Large intestine (tissue), 3 donors: ENCODE data around the gene CYP27B1. TPM values are rescaled to one million over a fixed set of nuclear protein-coding genes. Genes with fewer than 3 reads are reported as not detected.

ENCODE experiments used
- DNase-seq, 2 donors: peaks; one replicate each; pipeline versions ENCODE4 v3.0.0 to v3.0.0-alpha.2; 2013
- H3K27ac ChIP-seq: one replicate; pipeline ENCODE4 v1.5.1; 2013; ENCODE audit warnings: low read length
- H3K27me3 ChIP-seq: 2 replicates; pipeline ENCODE4 v1.6.1; 2013; ENCODE audit warnings: low read length; ENCODE audit not compliant: control insufficient read depth, insufficient read depth
- H3K36me3 ChIP-seq: 2 replicates; pipeline ENCODE4 v1.6.1; 2013; ENCODE audit warnings: low read length; ENCODE audit not compliant: control insufficient read depth, insufficient read depth
- H3K4me1 ChIP-seq: one replicate; pipeline ENCODE4 v1.6.1; 2013; ENCODE audit warnings: low read length; ENCODE audit not compliant: control insufficient read depth, insufficient read depth
- H3K4me3 ChIP-seq: one replicate; pipeline ENCODE4 v1.5.1; 2013; ENCODE audit warnings: low read length
- H3K9me3 ChIP-seq: one replicate; pipeline ENCODE4 v1.6.1; 2013; ENCODE audit warnings: mild to moderate bottlenecking, low read depth, low read length, moderate library complexity; ENCODE audit not compliant: control insufficient read depth
- WGBS: methylation state at CpG from one replicate; pipeline ENCODE4 v1.1.5; 2013; ENCODE audit warnings: low lambda C conversion rate; ENCODE audit not compliant: insufficient coverage; 5-methylcytosine and 5-hydroxymethylcytosine counted together
- polyA plus RNA-seq: library from polyadenylated mRNA; unstranded; fragments of 120-200 nt; gene quantifications from one replicate; pipeline ENCODE4 v1.2.1, GENCODE V29; 2013

The CYP27B1 gene
- polyA plus RNA-seq, 1 donor = 1.8 TPM

DNA sequence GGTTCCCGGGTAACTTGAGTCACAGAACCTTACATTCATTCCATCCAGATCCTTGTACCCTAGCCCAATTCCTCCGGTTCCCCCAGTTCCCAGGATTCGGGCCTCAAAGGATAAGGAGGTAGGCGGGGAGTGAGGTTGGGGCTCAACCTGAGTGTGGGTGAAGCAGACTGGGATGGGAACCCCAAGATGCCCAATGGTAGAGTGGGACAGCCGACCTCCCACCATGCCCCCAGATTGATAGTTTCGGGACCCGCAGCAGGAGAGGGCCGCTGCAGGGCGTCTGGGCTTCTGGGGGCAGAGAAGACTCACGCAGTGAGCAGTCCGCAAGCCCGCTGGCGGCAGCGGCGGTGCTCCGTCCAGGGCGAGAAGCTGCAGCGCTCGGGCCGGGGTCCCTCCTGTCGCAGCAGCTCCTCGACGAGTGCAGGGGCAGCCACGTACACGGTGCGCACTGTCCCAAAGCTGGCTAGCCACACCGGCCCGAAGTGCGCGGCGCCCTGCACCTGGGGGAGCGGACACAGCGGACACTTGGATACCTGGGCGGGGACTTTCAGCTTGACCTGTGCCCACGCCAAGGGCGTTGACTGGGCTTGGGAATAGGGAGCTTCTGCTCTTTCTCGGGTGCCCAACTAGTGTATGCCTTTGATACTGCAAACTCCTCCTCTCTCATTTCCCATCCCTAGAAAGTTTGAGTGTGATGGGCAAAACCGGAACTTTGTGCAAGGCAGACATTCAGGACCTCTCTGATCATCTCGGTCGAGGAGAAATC is 997 bp downstream of the CYP27B1 start:
- WGBS = 0% methylated on average over 1 of the region's 40 CpGs
- DNase-seq = no peak
- peaks cover 14% of the 10 kb centered on the region for H3K36me3 ChIP-seq

DNA sequence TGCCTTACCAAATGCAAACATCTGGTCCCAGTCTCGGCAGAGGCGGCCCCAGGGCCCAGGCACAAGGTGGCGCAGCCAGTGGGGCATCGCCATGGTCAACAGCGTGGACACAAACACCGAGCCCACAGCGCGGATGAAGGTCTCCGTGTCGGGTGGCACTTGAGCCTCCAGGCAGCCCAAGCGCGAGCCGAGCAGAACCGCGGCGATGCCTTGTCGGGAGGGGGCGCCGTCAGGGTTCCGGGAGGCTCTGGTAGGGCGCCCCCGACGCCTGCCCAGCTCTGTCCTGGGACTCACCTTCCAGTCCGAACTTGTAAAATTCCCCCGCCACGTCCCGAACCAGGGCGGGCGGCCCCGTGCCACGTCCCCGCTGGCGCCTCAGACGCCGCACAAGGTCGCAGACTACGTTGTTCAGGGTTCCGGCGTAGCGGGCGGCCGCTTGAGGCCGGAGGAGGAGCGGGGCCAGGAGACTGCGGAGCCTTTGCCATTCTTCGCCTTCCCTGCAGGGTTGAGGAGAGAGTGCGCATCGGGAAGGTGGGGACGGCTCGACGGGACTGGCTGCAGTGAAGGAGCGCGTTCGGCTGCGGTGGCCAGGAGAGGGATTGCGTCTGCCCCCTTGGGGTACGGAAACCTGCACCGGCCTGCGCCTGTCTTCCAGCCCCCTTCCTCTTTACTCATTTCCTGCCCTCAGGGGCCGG is 1.7 kb downstream of the CYP27B1 start:
- DNase-seq = peak in 1 of 2 donors; percentile 59
- H3K9me3 ChIP-seq = peaks cover 10% of the 10 kb centered on the region
- H3K27ac ChIP-seq = no peak overlapping the region
- no CpG with 5 or more reads among the region's 60 CpGs for WGBS
- H3K4me3 ChIP-seq = peak overlapping the region; percentile 47
- peaks cover 14% of the 10 kb centered on the region for H3K36me3 ChIP-seq
- peaks cover 20% of the 10 kb centered on the region for H3K4me1 ChIP-seq
- H3K27me3 ChIP-seq = peaks cover 45% of the 10 kb centered on the region

More for the DNA sequence above, 997 bp downstream of the CYP27B1 start:
- peak overlapping the region; percentile 47 for H3K4me3 ChIP-seq
- H3K9me3 ChIP-seq = peaks cover 10% of the 10 kb centered on the region
- no peak overlapping the region for H3K27ac ChIP-seq
- peaks cover 45% of the 10 kb centered on the region for H3K27me3 ChIP-seq
- H3K4me1 ChIP-seq = peaks cover 24% of the 10 kb centered on the region

DNA sequence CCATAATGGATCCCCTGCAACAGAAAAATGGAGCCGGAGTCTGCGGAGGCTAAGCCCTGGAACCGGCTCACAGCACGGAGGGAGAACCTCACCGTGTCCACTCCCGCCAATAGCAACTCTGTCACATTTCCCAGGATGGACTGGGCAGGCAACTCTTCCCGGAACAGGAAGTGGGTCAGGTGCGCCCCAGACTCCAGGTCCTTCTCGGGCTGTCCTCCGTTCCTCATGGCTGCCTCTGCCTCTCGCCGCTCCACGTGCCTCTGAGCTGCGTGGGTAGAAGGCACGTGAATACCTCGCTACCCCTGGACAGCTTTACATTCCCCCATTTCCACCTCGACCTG is 2.2 kb downstream of the CYP27B1 start:
- Histone ChIP-seq H3K27ac (no peak overlapping the region), H3K9me3 (peaks cover 10% of the 10 kb centered on the region), H3K36me3 (peaks cover 13% of the 10 kb centered on the region), H3K4me3 (peak overlapping the region; percentile 47), H3K4me1 (peaks cover 20% of the 10 kb centered on the region), H3K27me3 (peaks cover 45% of the 10 kb centered on the region)
- no peak for DNase-seq
- WGBS = no CpG with 5 or more reads among the region's 17 CpGs

DNA sequence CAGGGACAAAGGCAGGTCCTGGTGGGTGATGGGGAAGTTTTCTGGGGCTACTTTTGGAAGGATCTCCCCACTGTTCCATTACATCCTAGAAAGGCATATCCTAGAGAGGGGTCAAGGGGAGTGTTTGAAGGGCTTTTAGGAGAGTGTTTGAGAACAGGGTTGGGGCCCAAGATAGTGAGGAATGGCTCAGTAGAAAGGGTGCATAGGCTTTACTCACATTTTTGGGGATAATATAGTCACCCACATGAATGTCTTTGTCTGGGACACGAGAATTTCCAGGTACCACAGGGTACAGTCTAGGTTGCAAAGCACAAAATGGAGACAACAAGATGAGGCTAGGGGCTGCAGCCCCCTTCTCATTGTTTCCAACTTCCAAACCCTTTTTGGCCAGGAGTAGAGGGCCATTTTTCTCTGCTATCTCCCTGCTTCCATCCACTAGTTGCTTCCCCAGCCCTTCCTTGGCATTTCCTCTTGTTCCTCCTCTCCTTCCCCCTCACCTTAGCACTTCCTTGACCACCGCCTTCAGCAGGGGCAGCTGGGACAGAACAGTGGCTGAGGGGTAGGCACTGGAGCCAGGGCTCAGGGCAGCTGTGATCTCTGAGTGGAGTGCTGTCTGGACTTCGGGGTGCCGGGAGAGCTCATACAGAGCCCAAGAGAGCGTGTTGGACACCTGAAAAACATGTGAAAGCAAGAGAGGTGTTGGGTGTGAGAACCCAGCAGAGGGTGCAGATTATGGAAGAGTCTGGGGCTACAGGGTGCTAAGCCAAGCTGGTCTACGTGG is 2.8 kb downstream of the CYP27B1 start:
- Histone ChIP-seq H3K9me3 (peaks cover 10% of the 10 kb centered on the region), H3K27me3 (peaks cover 45% of the 10 kb centered on the region), H3K4me3 (peak overlapping the region; percentile 47), H3K36me3 (peaks cover 12% of the 10 kb centered on the region), H3K4me1 (peaks cover 20% of the 10 kb centered on the region), H3K27ac (no peak overlapping the region)
- DNase-seq = no peak
- 80% methylated on average over 1 of the region's 6 CpGs for WGBS

DNA sequence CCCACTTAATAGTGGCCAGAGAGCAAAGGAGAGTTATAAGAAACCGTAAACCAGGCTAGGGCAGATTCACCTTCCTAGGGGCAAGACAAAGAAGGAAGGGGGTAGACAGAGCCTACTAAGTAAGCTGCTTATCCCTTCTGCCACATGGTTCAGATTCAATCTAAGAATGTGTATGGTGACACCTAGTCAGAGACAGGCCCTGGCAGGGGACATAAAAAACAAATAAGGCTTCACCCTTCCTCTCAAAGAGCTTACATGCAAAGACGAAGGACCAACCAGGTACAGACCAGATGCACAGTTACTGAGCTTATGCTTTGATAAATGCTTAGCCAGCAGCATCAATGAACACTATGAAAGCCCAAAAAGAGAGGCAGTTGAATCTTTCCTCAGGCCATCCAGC is 4.4 kb downstream of the CYP27B1 start:
- no peak for DNase-seq
- H3K36me3 ChIP-seq = peaks cover 18% of the 10 kb centered on the region
- WGBS = no CpG with 5 or more reads among the region's 2 CpGs
- H3K27ac ChIP-seq = no peak overlapping the region
- H3K9me3 ChIP-seq = peaks cover 13% of the 10 kb centered on the region
- H3K27me3 ChIP-seq = peaks cover 42% of the 10 kb centered on the region
- H3K4me3 ChIP-seq = no peak overlapping the region
- H3K4me1 ChIP-seq = peaks cover 20% of the 10 kb centered on the region

DNA sequence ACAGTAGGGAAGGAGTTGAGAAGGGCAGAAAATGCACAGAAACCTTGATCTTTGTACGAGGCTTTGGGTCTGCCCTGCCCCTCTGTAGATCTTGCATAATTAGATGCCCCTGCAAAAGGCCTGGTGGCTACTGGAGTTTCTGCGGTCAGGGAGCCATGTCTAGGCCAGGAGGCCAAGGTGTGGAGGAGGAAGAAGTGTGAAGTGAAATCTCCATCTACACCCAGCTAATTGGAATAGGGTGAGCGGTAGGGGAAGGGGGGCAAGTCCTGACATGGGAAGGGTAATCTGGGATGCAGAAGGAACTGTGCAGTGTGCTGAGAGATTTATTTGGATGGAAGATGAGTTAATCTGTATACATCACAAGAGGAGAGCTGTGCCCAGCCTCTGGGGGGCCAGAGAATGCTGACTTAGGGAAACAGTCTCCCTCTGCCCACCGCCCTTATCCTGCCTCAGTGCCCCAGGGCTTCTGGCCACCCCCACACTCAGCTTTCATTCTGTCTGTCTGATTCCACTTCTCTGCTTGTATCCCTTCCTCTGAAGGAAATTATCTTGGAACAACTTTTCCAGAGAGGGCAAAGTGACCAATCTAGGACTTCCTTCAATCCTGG is 5.4 kb downstream of the CYP27B1 start:
- peaks cover 32% of the 10 kb centered on the region for H3K27me3 ChIP-seq
- H3K4me3 ChIP-seq = no peak overlapping the region
- no peak overlapping the region for H3K27ac ChIP-seq
- WGBS = no CpG with 5 or more reads among the region's 4 CpGs
- H3K4me1 ChIP-seq = peaks cover 14% of the 10 kb centered on the region
- DNase-seq = no peak
- H3K9me3 ChIP-seq = peaks cover 13% of the 10 kb centered on the region
- peaks cover 18% of the 10 kb centered on the region for H3K36me3 ChIP-seq

DNA sequence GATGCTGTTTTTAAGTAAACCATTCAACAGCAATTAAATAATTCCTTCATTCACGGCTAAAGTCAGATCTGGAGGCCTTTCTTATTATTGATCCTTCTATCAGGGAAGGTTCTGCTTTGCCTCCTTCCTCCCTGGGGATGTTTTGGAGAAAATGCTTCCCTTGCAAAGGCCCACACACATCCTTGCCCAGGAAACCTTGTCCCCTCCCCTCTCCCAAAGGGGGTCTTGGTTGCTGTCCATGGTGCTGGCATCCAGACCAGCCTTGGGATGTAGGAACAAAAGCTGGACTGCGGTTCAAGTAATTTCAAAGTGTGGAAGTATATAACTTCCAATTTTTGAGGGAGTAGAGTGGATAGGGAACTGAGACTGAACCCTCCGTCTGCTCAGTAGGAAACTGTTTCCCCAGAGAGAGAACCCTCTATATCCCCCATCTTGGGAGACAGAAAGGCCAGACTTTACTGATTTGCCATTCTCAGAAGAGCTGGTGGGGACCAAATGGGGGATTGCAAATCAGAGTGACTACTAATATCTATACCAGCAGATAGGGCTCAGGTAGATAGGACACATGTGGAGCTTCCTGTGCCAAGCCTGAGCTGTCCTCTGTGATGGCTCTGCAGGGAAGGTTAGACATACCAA is 6.4 kb downstream of the CYP27B1 start:
- Histone ChIP-seq H3K4me3 (no peak overlapping the region), H3K27ac (no peak overlapping the region), H3K4me1 (peaks cover 7% of the 10 kb centered on the region), H3K9me3 (peaks cover 9% of the 10 kb centered on the region), H3K27me3 (peaks cover 22% of the 10 kb centered on the region), H3K36me3 (peaks cover 18% of the 10 kb centered on the region)
- no peak for DNase-seq
- 80% methylated on average over 1 of the region's 3 CpGs for WGBS

DNA sequence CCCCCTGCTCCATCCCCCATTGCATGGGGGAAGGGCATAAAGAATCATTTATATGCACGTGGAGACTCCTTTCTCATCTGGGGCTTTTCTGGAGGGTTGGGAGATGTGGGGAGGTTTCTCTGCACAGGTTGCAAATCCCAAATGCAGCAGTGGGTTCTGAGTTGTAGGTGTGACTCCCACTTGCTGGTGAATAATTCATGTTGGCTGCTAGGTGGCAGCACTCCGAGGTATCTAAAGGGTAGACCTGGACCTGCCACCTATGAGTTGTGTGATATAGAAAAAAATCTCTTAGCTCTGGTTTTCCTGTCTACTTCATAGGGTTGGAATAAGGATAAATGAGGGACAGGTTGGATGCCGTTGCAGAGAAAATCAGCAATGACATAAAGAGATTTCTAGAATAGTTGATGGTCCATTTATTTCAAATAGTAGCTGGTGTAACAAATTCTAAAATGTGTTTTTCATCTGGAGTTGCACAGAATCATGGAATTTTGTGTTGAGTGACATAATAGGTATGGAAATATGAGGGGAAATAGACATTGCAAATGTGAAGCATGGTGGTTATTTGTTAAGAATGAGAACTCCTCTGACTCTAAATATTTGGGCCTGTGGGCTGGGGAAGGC is 7.4 kb downstream of the CYP27B1 start:
- WGBS = no CpG with 5 or more reads among the region's 3 CpGs
- Histone ChIP-seq H3K9me3 (peaks cover 3% of the 10 kb centered on the region), H3K27ac (no peak overlapping the region), H3K27me3 (peaks cover 12% of the 10 kb centered on the region), H3K4me3 (no peak overlapping the region), H3K36me3 (peaks cover 18% of the 10 kb centered on the region), H3K4me1 (peaks cover 4% of the 10 kb centered on the region)
- DNase-seq = peak in 1 of 2 donors; percentile 44

DNA sequence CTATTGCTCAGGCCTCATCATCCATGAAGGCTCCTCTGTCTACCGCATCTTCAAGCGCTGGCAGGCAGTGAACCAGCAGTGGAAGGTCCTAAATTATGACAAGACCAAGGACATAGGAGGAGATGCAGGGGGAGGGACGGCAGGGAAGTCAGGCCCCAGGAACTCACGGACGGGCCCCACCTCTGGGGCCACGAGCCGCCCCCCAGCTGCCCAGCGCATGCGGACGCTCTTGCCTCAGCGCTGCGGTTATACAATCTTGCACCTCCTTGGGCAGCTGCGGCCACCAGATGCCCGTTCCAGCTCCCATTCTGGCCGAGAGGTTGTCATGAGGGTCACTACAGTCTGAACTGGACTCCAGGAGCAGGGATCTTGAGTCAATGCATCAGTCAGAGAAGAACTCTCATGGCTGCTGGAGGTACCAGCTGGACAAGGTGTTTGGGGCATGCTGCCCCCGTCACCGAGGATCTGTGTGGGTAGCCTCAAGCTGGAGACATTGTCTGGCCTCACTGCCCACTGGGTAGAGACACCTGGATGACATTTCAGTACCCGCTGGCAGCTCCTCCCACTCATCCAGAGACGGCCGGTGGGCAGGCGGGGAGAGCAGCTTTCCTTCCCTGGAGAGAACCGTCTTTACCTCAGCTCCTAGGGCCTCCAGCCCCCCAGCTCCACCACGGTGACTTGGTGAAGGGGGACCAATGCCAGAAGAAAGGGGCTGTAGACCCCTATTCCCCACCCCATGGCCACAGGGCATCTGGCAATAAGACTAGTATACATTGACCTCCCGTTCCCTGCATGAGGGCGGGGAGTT is 8.1 kb downstream of the CYP27B1 start:
- Histone ChIP-seq H3K27me3 (peaks cover 5% of the 10 kb centered on the region), H3K9me3 (peaks cover 3% of the 10 kb centered on the region), H3K36me3 (peaks cover 18% of the 10 kb centered on the region), H3K4me3 (no peak overlapping the region), H3K27ac (no peak overlapping the region), H3K4me1 (peaks cover 11% of the 10 kb centered on the region)
- WGBS = 100% methylated on average over 1 of the region's 25 CpGs
- no peak for DNase-seq
